GM18517 (cell line): Measurements from ENCODE around the gene FMC1.
"Not testable (repeated sequence)": the region's sequence is repeated elsewhere in the genome, so short reads cannot be mapped to it uniquely, and the experiment has no call there.

Source experiments
- ATAC-seq: cut with Tn5 transposase; IDR thresholded peaks from one replicate; pipeline ENCODE4 v1.9.1; 2021; ENCODE audit warnings: mild to moderate bottlenecking, moderate library complexity; ENCODE audit not compliant: unreplicated experiment

The FMC1 gene

GRCh38 chr7:139340037-139340807 lies 915 bp upstream of the FMC1 start:
- peak; percentile 92 for ATAC-seq

GRCh38 chr7:139340808-139341057 lies 404 bp upstream of the FMC1 start:
- peak; percentile 6 for ATAC-seq

GRCh38 chr7:139341776-139342226 lies 664 bp downstream of the FMC1 start:
- no peak for ATAC-seq

- ATAC-seq = no peak
Observed at GRCh38 chr7:139345042-139345441, 3.9 kb downstream of the FMC1 start.

GRCh38 chr7:139351027-139351426 lies 9.9 kb downstream of the FMC1 start:
- no peak for ATAC-seq

GRCh38 chr7:139354729-139355128 lies 13.6 kb downstream of the FMC1 start:
- ATAC-seq = no peak

GRCh38 chr7:139355320-139355719 lies 14.2 kb downstream of the FMC1 start:
- ATAC-seq = no peak

- not testable (repeated sequence) for ATAC-seq
Observed at GRCh38 chr7:139357729-139358506, 16.8 kb downstream of the FMC1 start.

- peak; percentile 19 for ATAC-seq
Observed at GRCh38 chr7:139358541-139359365, 17.6 kb downstream of the FMC1 start.

GRCh38 chr7:139359366-139360209 lies 18.5 kb downstream of the FMC1 start, which contains the start of gene LUC7L2:
TSS of gene LUC7L2 (plus strand) at chr7:139359894. CDS start at chr7:139360262, 368 bp downstream.
- peak; percentile 71 for ATAC-seq

GRCh38 chr7:139360210-139360947 lies 19.2 kb downstream of the FMC1 start:
- ATAC-seq = peak; percentile 57

GRCh38 chr7:139360948-139361307 lies 19.8 kb downstream of the FMC1 start:
- ATAC-seq = no peak

GRCh38 chr7:139361523-139361922 lies 20.4 kb downstream of the FMC1 start:
- ATAC-seq = no peak

GRCh38 chr7:139362302-139362701 lies 21.2 kb downstream of the FMC1 start:
- no peak for ATAC-seq

GRCh38 chr7:139362981-139363380 lies 21.8 kb downstream of the FMC1 start:
- ATAC-seq = no peak

GRCh38 chr7:139365336-139365735 lies 24.2 kb downstream of the FMC1 start:
- no peak for ATAC-seq

GRCh38 chr7:139366400-139366799 lies 25.3 kb downstream of the FMC1 start:
- no peak for ATAC-seq

GRCh38 chr7:139367438-139368155 lies 26.5 kb downstream of the FMC1 start:
- no peak for ATAC-seq

- no peak for ATAC-seq
Observed at GRCh38 chr7:139370301-139370942, 29.3 kb downstream of the FMC1 start.
